Astrocyte of the cerebellum (primary cell): ENCODE measurements around the gene SMKR1.

Experiments
- DNase-seq: peaks from one replicate; pipeline ENCODE4 v3.0.0-alpha.2; 2011; ENCODE audit warnings: low read depth
- H3K4me3 ChIP-seq: 2 replicates; pipeline ENCODE4 v1.5.1; 2011; ENCODE audit warnings: mild to moderate bottlenecking, low read depth, low read length, moderate library complexity
- CTCF ChIP-seq: IDR thresholded peaks from 2 replicates; pipeline ENCODE4 v1.5.1; 2012; ENCODE audit warnings: low read length, low read depth, moderate library complexity, mild to moderate bottlenecking; ENCODE audit errors: missing control alignments
- in situ Hi-C: cut with HindIII; loops from 2 replicates; pipeline ENCODE4 v1.10.0; 2017; ENCODE audit warnings: low sequenced_read_pairs

Gene SMKR1

GRCh38 chr7:129482781-129483180 lies 19.6 kb upstream of the SMKR1 start:
- H3K4me3 ChIP-seq = no peak overlapping the region
- no peak for DNase-seq
- in situ Hi-C loops = no loop called here
- TF ChIP-seq CTCF = no peak

GRCh38 chr7:129489491-129489890 lies 12.8 kb upstream of the SMKR1 start:
- in situ Hi-C loops = no loop called here
- peak; percentile 87 for DNase-seq
- no peak overlapping the region for H3K4me3 ChIP-seq
- no peak for TF ChIP-seq CTCF

- no peak for DNase-seq
- no peak for TF ChIP-seq CTCF
- no peak overlapping the region for H3K4me3 ChIP-seq
- in situ Hi-C loops = no loop called here
Measured at GRCh38 chr7:129492391-129492790, 9.9 kb upstream of the SMKR1 start.

- DNase-seq = no peak
- no peak overlapping the region for H3K4me3 ChIP-seq
- peak; percentile 24 for TF ChIP-seq CTCF
- in situ Hi-C loops = no loop called here
Measured at GRCh38 chr7:129493555-129493954, 8.8 kb upstream of the SMKR1 start.

- TF ChIP-seq CTCF = no peak
- in situ Hi-C loops = no loop called here
- H3K4me3 ChIP-seq = no peak overlapping the region
- DNase-seq = peak; percentile 79
Measured at GRCh38 chr7:129494041-129494440, 8.3 kb upstream of the SMKR1 start.

- no peak for DNase-seq
- no peak for TF ChIP-seq CTCF
- H3K4me3 ChIP-seq = no peak overlapping the region
- in situ Hi-C loops = no loop called here
Measured at GRCh38 chr7:129495987-129496386, 6.3 kb upstream of the SMKR1 start.

- in situ Hi-C loops = no loop called here
- no peak for TF ChIP-seq CTCF
- DNase-seq = no peak
- no peak overlapping the region for H3K4me3 ChIP-seq
Measured at GRCh38 chr7:129496653-129497052, 5.7 kb upstream of the SMKR1 start.
